ENCODE results near the gene B4GALT7.
"Not testable (repeated sequence)": the region's sequence is repeated elsewhere in the genome, so short reads cannot be mapped to it uniquely, and the experiment has no call there.

B4GALT7 gene

GRCh38 chr5:177609076-177610059 lies 9.4 kb downstream of the B4GALT7 start:
- no peak for DNase-seq (ENCODE audit: low read depth in 2 of 2)

- DNase-seq (ENCODE audit: low read depth in 2 of 2) = no peak
These were observed 10.3 kb downstream of the B4GALT7 start for GRCh38 chr5:177610131-177610769.

GRCh38 chr5:177610770-177611445 lies 11.0 kb downstream of the B4GALT7 start:
- no peak for DNase-seq (ENCODE audit: low read depth in 2 of 2)

- no peak for DNase-seq (ENCODE audit: low read depth in 2 of 2)
These were observed 11.7 kb downstream of the B4GALT7 start for GRCh38 chr5:177611446-177612214.

GRCh38 chr5:177612215-177612673 lies 12.3 kb downstream of the B4GALT7 start:
- no peak for DNase-seq (ENCODE audit: low read depth in 2 of 2)

- DNase-seq (ENCODE audit: low read depth in 2 of 2) = no peak
These were observed 20.6 kb downstream of the B4GALT7 start for GRCh38 chr5:177620560-177620959.

- not testable (repeated sequence) for DNase-seq (ENCODE audit: low read depth in 2 of 2)
These were observed 24.2 kb downstream of the B4GALT7 start for GRCh38 chr5:177624172-177624571.

GRCh38 chr5:177630186-177630585 lies 30.3 kb downstream of the B4GALT7 start:
- DNase-seq (ENCODE audit: low read depth in 2 of 2) = not testable (repeated sequence)

GRCh38 chr5:177634912-177635311 lies 35.0 kb downstream of the B4GALT7 start:
- not testable (repeated sequence) for DNase-seq (ENCODE audit: low read depth in 2 of 2)

GRCh38 chr5:177645462-177645861 lies 45.5 kb downstream of the B4GALT7 start:
- not testable (repeated sequence) for DNase-seq (ENCODE audit: low read depth in 2 of 2)

- DNase-seq (ENCODE audit: low read depth in 2 of 2) = not testable (repeated sequence)
These were observed 51.3 kb downstream of the B4GALT7 start for GRCh38 chr5:177651235-177651634.

GRCh38 chr5:177657846-177658245 lies 57.9 kb downstream of the B4GALT7 start:
- not testable (repeated sequence) for DNase-seq (ENCODE audit: low read depth in 2 of 2)

GRCh38 chr5:177658542-177658941 lies 58.6 kb downstream of the B4GALT7 start:
- not testable (repeated sequence) for DNase-seq (ENCODE audit: low read depth in 2 of 2)

Data from stimulated activated CD4-positive, alpha-beta T cell treated with anti-CD3 and anti-CD28 coated beads, Interleukin-1b, Interleukin-23, amount 100 ng/mL, for 1 hour (primary cell).